SK-N-SH (cell line): ENCODE data around the gene TAF11.

Source experiments
- EP300 ChIP-seq, 2 experiments: IDR thresholded peaks; 2 replicates each; pipeline versions ENCODE4 v1.4.0 to v1.6.1; 2012; ENCODE audit warnings: borderline replicate concordance in 1 of 2, low read depth in 1 of 2, low read length in 1 of 2
- JUND ChIP-seq: IDR thresholded peaks from 2 replicates; pipeline ENCODE4 v1.4.0; 2012
- MXI1 ChIP-seq: IDR thresholded peaks from 2 replicates; pipeline ENCODE4 v1.6.1; 2012; ENCODE audit warnings: mild to moderate bottlenecking, low read depth, low read length, improper control_type of control experiment
- NRF1 ChIP-seq: IDR thresholded peaks from 2 replicates; pipeline ENCODE4 v1.6.1; 2012; ENCODE audit warnings: low read depth, mild to moderate bottlenecking, low read length
- POLR2AphosphoS5 ChIP-seq: IDR thresholded peaks from 2 replicates; pipeline ENCODE4 v1.6.1; 2012; ENCODE audit warnings: low read depth, low read length
- SIN3A ChIP-seq: IDR thresholded peaks from 2 replicates; pipeline ENCODE4 v1.6.1; 2012; ENCODE audit warnings: low read depth, mild to moderate bottlenecking, low read length, moderate library complexity, borderline replicate concordance
- TCF12 ChIP-seq: IDR thresholded peaks from 2 replicates; pipeline ENCODE4 v1.4.0; 2012
- TEAD4 ChIP-seq: IDR thresholded peaks from 2 replicates; pipeline ENCODE4 v1.4.0; 2012; ENCODE audit warnings: mild to moderate bottlenecking, borderline replicate concordance; ENCODE audit not compliant: insufficient read depth
- TF ChIP-seq, protein P1 (sequence below): IDR thresholded peaks from 2 replicates; pipeline ENCODE4 v1.4.0; 2012; ENCODE audit warnings: low read depth
- TF ChIP-seq, protein P2 (sequence below): fragments of 200-600 bp; sonication (generic); IDR thresholded peaks from 2 replicates; pipeline ENCODE4 v1.6.1; 2017; ENCODE audit warnings: antibody characterized with exemption, mild to moderate bottlenecking, moderate library complexity
- TF ChIP-seq, protein P3 (sequence below): fragments of 150-350 bp; IDR thresholded peaks from 2 replicates; pipeline ENCODE4 v1.6.1; 2017; ENCODE audit warnings: antibody characterized with exemption, low read length, low read depth, borderline replicate concordance
- TF ChIP-seq, protein P4 (sequence below): IDR thresholded peaks from 2 replicates; pipeline ENCODE4 v1.4.0; 2012; ENCODE audit warnings: low read depth, borderline replicate concordance

DNA sequence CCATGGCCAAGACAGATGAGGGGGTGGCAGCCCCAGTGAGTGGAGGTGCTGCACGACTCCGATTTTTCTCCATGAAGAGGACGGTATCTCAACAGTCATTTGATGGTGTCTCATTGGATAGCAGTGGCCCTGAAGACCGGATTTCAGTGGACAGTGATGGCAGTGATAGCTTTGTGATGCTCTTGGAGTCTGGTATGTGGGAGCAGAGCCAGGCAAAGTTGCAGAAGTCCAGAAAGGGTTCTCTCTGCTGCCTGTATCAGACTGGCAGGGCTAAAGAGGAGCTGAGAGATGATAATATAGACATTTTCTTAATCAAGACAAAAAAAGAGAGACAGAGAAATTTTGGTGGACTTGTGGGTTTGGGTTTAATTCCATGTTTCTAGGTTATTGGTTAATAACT lies 23.8 kb downstream of the TAF11 start:
- TF ChIP-seq MXI1 (no peak), EP300 (IDR thresholded peaks at IDR 0.05; ENCODE audit: borderline replicate concordance in 1 of 2, low read depth in 1 of 2, low read length in 1 of 2) (no peak), JUND (no peak), NRF1 (no peak), SIN3A (no peak), POLR2AphosphoS5 (no peak), TCF12 (no peak), TEAD4 (no peak)
- TF ChIP-seq, protein P1, sequence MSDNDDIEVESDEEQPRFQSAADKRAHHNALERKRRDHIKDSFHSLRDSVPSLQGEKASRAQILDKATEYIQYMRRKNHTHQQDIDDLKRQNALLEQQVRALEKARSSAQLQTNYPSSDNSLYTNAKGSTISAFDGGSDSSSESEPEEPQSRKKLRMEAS = no peak
- TF ChIP-seq, protein P2, sequence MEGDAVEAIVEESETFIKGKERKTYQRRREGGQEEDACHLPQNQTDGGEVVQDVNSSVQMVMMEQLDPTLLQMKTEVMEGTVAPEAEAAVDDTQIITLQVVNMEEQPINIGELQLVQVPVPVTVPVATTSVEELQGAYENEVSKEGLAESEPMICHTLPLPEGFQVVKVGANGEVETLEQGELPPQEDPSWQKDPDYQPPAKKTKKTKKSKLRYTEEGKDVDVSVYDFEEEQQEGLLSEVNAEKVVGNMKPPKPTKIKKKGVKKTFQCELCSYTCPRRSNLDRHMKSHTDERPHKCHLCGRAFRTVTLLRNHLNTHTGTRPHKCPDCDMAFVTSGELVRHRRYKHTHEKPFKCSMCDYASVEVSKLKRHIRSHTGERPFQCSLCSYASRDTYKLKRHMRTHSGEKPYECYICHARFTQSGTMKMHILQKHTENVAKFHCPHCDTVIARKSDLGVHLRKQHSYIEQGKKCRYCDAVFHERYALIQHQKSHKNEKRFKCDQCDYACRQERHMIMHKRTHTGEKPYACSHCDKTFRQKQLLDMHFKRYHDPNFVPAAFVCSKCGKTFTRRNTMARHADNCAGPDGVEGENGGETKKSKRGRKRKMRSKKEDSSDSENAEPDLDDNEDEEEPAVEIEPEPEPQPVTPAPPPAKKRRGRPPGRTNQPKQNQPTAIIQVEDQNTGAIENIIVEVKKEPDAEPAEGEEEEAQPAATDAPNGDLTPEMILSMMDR = no peak
- TF ChIP-seq, protein P3, sequence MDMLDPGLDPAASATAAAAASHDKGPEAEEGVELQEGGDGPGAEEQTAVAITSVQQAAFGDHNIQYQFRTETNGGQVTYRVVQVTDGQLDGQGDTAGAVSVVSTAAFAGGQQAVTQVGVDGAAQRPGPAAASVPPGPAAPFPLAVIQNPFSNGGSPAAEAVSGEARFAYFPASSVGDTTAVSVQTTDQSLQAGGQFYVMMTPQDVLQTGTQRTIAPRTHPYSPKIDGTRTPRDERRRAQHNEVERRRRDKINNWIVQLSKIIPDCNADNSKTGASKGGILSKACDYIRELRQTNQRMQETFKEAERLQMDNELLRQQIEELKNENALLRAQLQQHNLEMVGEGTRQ = no peak
- TF ChIP-seq, protein P4, sequence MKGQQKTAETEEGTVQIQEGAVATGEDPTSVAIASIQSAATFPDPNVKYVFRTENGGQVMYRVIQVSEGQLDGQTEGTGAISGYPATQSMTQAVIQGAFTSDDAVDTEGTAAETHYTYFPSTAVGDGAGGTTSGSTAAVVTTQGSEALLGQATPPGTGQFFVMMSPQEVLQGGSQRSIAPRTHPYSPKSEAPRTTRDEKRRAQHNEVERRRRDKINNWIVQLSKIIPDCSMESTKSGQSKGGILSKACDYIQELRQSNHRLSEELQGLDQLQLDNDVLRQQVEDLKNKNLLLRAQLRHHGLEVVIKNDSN = no peak
